ENCODE measurements around the gene CACNA1F.
"Not testable (repeated sequence)": the region's sequence is repeated elsewhere in the genome, so short reads cannot be mapped to it uniquely, and the experiment has no call there.

The CACNA1F gene

GRCh38 chrX:49175435-49176274, 57.5 kb downstream of the CACNA1F start:
- H4K5ac ChIP-seq (ENCODE audit: low read length) = no peak overlapping the region
- H3K27ac ChIP-seq (ENCODE audit: low read depth, low read length) = no peak overlapping the region
- H3K36me3 ChIP-seq (ENCODE audit: control insufficient read depth, insufficient read depth, low read length) = no peaks in the 10 kb centered on the region
- no peak overlapping the region for H3K18ac ChIP-seq (ENCODE audit: low read length)
- no peak overlapping the region for H3K9ac ChIP-seq (ENCODE audit: low read length)
- H3K27me3 ChIP-seq (ENCODE audit: insufficient read depth, low read length, poor library complexity) = no peaks in the 10 kb centered on the region
- H2BK5ac ChIP-seq (ENCODE audit: low read length) = no peak overlapping the region
- no peak overlapping the region for H3K4me3 ChIP-seq (ENCODE audit: low read length)
- no peak overlapping the region for H3K4me2 ChIP-seq (ENCODE audit: low read length)
- no peak overlapping the region for H2BK120ac ChIP-seq (ENCODE audit: low read depth, low read length)
- no peak for DNase-seq
- H4K8ac ChIP-seq (ENCODE audit: low read depth, low read length) = no peak overlapping the region
- no peaks in the 10 kb centered on the region for H3K79me1 ChIP-seq (ENCODE audit: low read length)
- no peaks in the 10 kb centered on the region for H3K4me1 ChIP-seq (ENCODE audit: control insufficient read depth, low read depth, low read length)
- H3K79me2 ChIP-seq (ENCODE audit: control insufficient read depth, insufficient read depth, low read length) = no peaks in the 10 kb centered on the region
- no peak overlapping the region for H2AK5ac ChIP-seq (ENCODE audit: low read length)
- H3K4ac ChIP-seq (ENCODE audit: low read depth, low read length) = no peak overlapping the region
- no CpG with 5 or more reads among the region's 43 CpGs for WGBS (ENCODE audit: extremely low coverage, insufficient coverage, low lambda C conversion rate)
- no peak overlapping the region for H3K56ac ChIP-seq (ENCODE audit: low read length)
- H3K23ac ChIP-seq (ENCODE audit: low read length) = no peak overlapping the region
- H2BK15ac ChIP-seq (replicated peaks; ENCODE audit: low read depth) = no peak overlapping the region

- Histone ChIP-seq H2BK5ac (ENCODE audit: low read length) (no peak overlapping the region), H3K9ac (ENCODE audit: low read length) (no peak overlapping the region), H2BK15ac (replicated peaks; ENCODE audit: low read depth) (no peak overlapping the region), H3K4ac (ENCODE audit: low read depth, low read length) (no peak overlapping the region), H3K4me1 (ENCODE audit: control insufficient read depth, low read depth, low read length) (no peaks in the 10 kb centered on the region), H4K5ac (ENCODE audit: low read length) (no peak overlapping the region), H4K8ac (ENCODE audit: low read depth, low read length) (no peak overlapping the region), H2BK120ac (ENCODE audit: low read depth, low read length) (no peak overlapping the region), H3K18ac (ENCODE audit: low read length) (no peak overlapping the region), H3K79me2 (ENCODE audit: control insufficient read depth, insufficient read depth, low read length) (no peaks in the 10 kb centered on the region), H3K79me1 (ENCODE audit: low read length) (no peaks in the 10 kb centered on the region), H2AK5ac (ENCODE audit: low read length) (no peak overlapping the region), H3K4me2 (ENCODE audit: low read length) (no peak overlapping the region), H3K23ac (ENCODE audit: low read length) (no peak overlapping the region), H3K36me3 (ENCODE audit: control insufficient read depth, insufficient read depth, low read length) (no peaks in the 10 kb centered on the region), H3K27ac (ENCODE audit: low read depth, low read length) (no peak overlapping the region), H3K4me3 (ENCODE audit: low read length) (no peak overlapping the region), H3K56ac (ENCODE audit: low read length) (no peak overlapping the region), H3K27me3 (ENCODE audit: insufficient read depth, low read length, poor library complexity) (no peaks in the 10 kb centered on the region)
- no CpG with 5 or more reads among the region's 3 CpGs for WGBS (ENCODE audit: extremely low coverage, insufficient coverage, low lambda C conversion rate)
- DNase-seq = peak; percentile 37
Measured at GRCh38 chrX:49174723-49175122, 58.4 kb downstream of the CACNA1F start.

DNA sequence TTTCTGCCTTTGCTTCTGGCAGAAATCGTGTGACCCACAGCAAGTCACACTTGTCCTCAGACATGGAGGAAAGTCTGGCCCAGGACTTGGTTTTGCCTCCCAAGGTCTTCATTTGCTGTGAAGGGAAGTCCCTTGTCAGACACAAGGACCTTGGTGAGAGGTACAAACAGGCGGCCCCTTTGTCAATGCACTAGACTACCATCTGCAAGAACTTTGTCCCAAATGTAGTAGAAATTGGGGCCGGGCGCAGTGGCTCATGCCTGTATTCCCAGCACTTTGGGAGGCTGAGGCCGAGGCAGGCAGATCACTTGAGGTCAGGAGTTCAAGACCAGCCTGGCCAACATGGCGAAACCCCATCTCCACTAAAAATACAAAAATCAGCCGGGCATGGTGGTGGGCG, 59.6 kb downstream of the CACNA1F start:
- not testable (repeated sequence) for H2BK15ac ChIP-seq (replicated peaks; ENCODE audit: low read depth); H3K79me2 ChIP-seq (ENCODE audit: control insufficient read depth, insufficient read depth, low read length); DNase-seq; H3K4me1 ChIP-seq (ENCODE audit: control insufficient read depth, low read depth, low read length); H3K23ac ChIP-seq (ENCODE audit: low read length); H3K4ac ChIP-seq (ENCODE audit: low read depth, low read length); H3K18ac ChIP-seq (ENCODE audit: low read length); H3K9ac ChIP-seq (ENCODE audit: low read length); H3K27ac ChIP-seq (ENCODE audit: low read depth, low read length); H3K56ac ChIP-seq (ENCODE audit: low read length); H3K4me2 ChIP-seq (ENCODE audit: low read length); H4K5ac ChIP-seq (ENCODE audit: low read length); H4K8ac ChIP-seq (ENCODE audit: low read depth, low read length); H3K27me3 ChIP-seq (ENCODE audit: insufficient read depth, low read length, poor library complexity); H2BK5ac ChIP-seq (ENCODE audit: low read length); H2BK120ac ChIP-seq (ENCODE audit: low read depth, low read length); H3K4me3 ChIP-seq (ENCODE audit: low read length); H3K36me3 ChIP-seq (ENCODE audit: control insufficient read depth, insufficient read depth, low read length); H2AK5ac ChIP-seq (ENCODE audit: low read length); H3K79me1 ChIP-seq (ENCODE audit: low read length)
- no CpG with 5 or more reads among the region's 8 CpGs for WGBS (ENCODE audit: extremely low coverage, insufficient coverage, low lambda C conversion rate)

- H3K27me3 ChIP-seq (ENCODE audit: insufficient read depth, low read length, poor library complexity) = no peaks in the 10 kb centered on the region
- H3K4me2 ChIP-seq (ENCODE audit: low read length) = peak overlapping the region; percentile 50
- no peaks in the 10 kb centered on the region for H3K4me1 ChIP-seq (ENCODE audit: control insufficient read depth, low read depth, low read length)
- DNase-seq = no peak
- WGBS (ENCODE audit: extremely low coverage, insufficient coverage, low lambda C conversion rate) = no CpG with 5 or more reads among the region's 37 CpGs
- H3K79me2 ChIP-seq (ENCODE audit: control insufficient read depth, insufficient read depth, low read length) = no peaks in the 10 kb centered on the region
- no peak overlapping the region for H3K23ac ChIP-seq (ENCODE audit: low read length)
- no peak overlapping the region for H2BK15ac ChIP-seq (replicated peaks; ENCODE audit: low read depth)
- H3K4me3 ChIP-seq (ENCODE audit: low read length) = peak overlapping the region; percentile 19
- no peak overlapping the region for H2AK5ac ChIP-seq (ENCODE audit: low read length)
- no peak overlapping the region for H3K18ac ChIP-seq (ENCODE audit: low read length)
- H4K8ac ChIP-seq (ENCODE audit: low read depth, low read length) = no peak overlapping the region
- no peak overlapping the region for H2BK5ac ChIP-seq (ENCODE audit: low read length)
- H3K56ac ChIP-seq (ENCODE audit: low read length) = peak overlapping the region; percentile 35
- H3K9ac ChIP-seq (ENCODE audit: low read length) = peak overlapping the region; percentile 43
- no peak overlapping the region for H3K27ac ChIP-seq (ENCODE audit: low read depth, low read length)
- H3K36me3 ChIP-seq (ENCODE audit: control insufficient read depth, insufficient read depth, low read length) = no peaks in the 10 kb centered on the region
- no peak overlapping the region for H4K5ac ChIP-seq (ENCODE audit: low read length)
- no peak overlapping the region for H3K4ac ChIP-seq (ENCODE audit: low read depth, low read length)
- no peaks in the 10 kb centered on the region for H3K79me1 ChIP-seq (ENCODE audit: low read length)
- H2BK120ac ChIP-seq (ENCODE audit: low read depth, low read length) = no peak overlapping the region
Measured at GRCh38 chrX:49172280-49172780, 60.8 kb downstream of the CACNA1F start.

DNA sequence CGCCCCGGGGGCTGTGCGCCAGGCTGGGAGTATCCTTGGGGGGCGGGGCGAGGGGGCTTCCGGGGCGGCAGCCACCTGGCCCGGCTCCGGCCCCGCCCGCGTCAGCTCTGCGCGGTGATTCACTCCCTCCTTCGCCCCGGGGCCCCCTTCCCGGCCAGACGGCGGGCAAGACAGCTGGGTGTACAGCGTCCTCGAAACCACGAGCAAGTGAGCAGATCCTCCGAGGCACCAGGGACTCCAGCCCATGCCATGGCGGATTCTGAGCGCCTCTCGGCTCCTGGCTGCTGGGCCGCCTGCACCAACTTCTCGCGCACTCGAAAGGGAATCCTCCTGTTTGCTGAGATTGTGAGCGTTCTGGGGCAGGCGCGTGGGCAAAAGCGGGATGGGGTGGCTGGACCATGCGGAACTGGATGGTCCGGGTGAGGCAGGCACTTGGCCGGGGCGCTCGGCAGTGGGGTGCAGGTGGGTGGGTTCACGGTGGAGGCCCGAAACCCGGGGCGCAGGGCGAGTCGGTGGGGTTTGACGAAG, 61.3 kb downstream of the CACNA1F start, which contains the start of gene PLP2:
TSS of gene PLP2 (plus strand) at position 147 of the 528 bp plus-strand sequence. CDS start at position 250, 103 bp downstream.
- Histone ChIP-seq H3K27me3 (ENCODE audit: insufficient read depth, low read length, poor library complexity) (no peaks in the 10 kb centered on the region), H3K4me1 (ENCODE audit: control insufficient read depth, low read depth, low read length) (no peaks in the 10 kb centered on the region), H3K79me1 (ENCODE audit: low read length) (no peaks in the 10 kb centered on the region), H2BK5ac (ENCODE audit: low read length) (no peak within 1 kb of the TSS), H4K8ac (ENCODE audit: low read depth, low read length) (no peak within 1 kb of the TSS), H2BK120ac (ENCODE audit: low read depth, low read length) (no peak within 1 kb of the TSS), H3K56ac (ENCODE audit: low read length) (peak within 1 kb of the TSS; percentile 35), H3K4me2 (ENCODE audit: low read length) (peak within 1 kb of the TSS; percentile 50), H3K4me3 (ENCODE audit: low read length) (peak within 1 kb of the TSS; percentile 19), H2AK5ac (ENCODE audit: low read length) (no peak within 1 kb of the TSS), H3K18ac (ENCODE audit: low read length) (no peak within 1 kb of the TSS), H3K4ac (ENCODE audit: low read depth, low read length) (no peak within 1 kb of the TSS), H3K23ac (ENCODE audit: low read length) (no peak within 1 kb of the TSS), H2BK15ac (replicated peaks; ENCODE audit: low read depth) (no peak within 1 kb of the TSS), H3K36me3 (ENCODE audit: control insufficient read depth, insufficient read depth, low read length) (no peaks in the 10 kb centered on the region), H3K9ac (ENCODE audit: low read length) (peak within 1 kb of the TSS; percentile 43), H3K79me2 (ENCODE audit: control insufficient read depth, insufficient read depth, low read length) (no peaks in the 10 kb centered on the region), H4K5ac (ENCODE audit: low read length) (no peak within 1 kb of the TSS), H3K27ac (ENCODE audit: low read depth, low read length) (no peak within 1 kb of the TSS)
- no peak for DNase-seq
- no CpG with 5 or more reads among the region's 46 CpGs for WGBS (ENCODE audit: extremely low coverage, insufficient coverage, low lambda C conversion rate)
